PFSK-1 (cell line): ENCODE data around the gene NEB. TPM values are rescaled to one million over a fixed set of nuclear protein-coding genes. Genes with fewer than 3 reads are reported as not detected.

Experiments used
- FOXP2 ChIP-seq: optimal IDR thresholded peaks from 2 replicates; pipeline ENCODE3; 2011; ENCODE audit warnings: borderline replicate concordance, control low read depth, inconsistent platforms; ENCODE audit not compliant: insufficient read depth; ENCODE audit errors: extremely low read length, extremely low read depth
- POLR2AphosphoS5 ChIP-seq: IDR thresholded peaks from 2 replicates; pipeline ENCODE4 v1.6.1; 2012; ENCODE audit warnings: low read depth, mild to moderate bottlenecking, control low read depth, low read length, moderate library complexity
- SIN3A ChIP-seq: IDR thresholded peaks from 2 replicates; pipeline ENCODE4 v1.6.1; 2012; ENCODE audit warnings: mild to moderate bottlenecking, low read length, moderate library complexity, borderline replicate concordance; ENCODE audit not compliant: insufficient read depth
- TAF1 ChIP-seq: IDR thresholded peaks from 2 replicates; pipeline ENCODE4 v1.6.1; 2012; ENCODE audit warnings: low read length, control low read depth, borderline replicate concordance; ENCODE audit not compliant: insufficient read depth
- polyA plus RNA-seq: library from polyadenylated mRNA; unstranded; fragments of >200 nt; gene quantifications from one replicate; pipeline ENCODE4 v1.2.1, GENCODE V29; 2012; ENCODE audit warnings: low read depth, missing spikeins; ENCODE audit not compliant: insufficient read length
- TF ChIP-seq, protein P1 (sequence below), 2 experiments: IDR thresholded peaks; 2 replicates each; pipeline versions ENCODE4 v1.6.1 to v1.8.0; 2011 to 2012; ENCODE audit warnings: low read depth in 2 of 2, low read length in 2 of 2, control low read depth in 1 of 2, inconsistent platforms in 1 of 2, mild to moderate bottlenecking in 1 of 2, moderate library complexity in 1 of 2; ENCODE audit not compliant: insufficient read depth in 1 of 2

Gene NEB
- polyA plus RNA-seq = 0.20 TPM

GRCh38 chr2:151733771-151734672, at the start of gene NEB:
NEB (minus strand) TSS chr2:151734476; CDS start chr2:151733156, 1,320 bp downstream.
- TF ChIP-seq, protein P1, sequence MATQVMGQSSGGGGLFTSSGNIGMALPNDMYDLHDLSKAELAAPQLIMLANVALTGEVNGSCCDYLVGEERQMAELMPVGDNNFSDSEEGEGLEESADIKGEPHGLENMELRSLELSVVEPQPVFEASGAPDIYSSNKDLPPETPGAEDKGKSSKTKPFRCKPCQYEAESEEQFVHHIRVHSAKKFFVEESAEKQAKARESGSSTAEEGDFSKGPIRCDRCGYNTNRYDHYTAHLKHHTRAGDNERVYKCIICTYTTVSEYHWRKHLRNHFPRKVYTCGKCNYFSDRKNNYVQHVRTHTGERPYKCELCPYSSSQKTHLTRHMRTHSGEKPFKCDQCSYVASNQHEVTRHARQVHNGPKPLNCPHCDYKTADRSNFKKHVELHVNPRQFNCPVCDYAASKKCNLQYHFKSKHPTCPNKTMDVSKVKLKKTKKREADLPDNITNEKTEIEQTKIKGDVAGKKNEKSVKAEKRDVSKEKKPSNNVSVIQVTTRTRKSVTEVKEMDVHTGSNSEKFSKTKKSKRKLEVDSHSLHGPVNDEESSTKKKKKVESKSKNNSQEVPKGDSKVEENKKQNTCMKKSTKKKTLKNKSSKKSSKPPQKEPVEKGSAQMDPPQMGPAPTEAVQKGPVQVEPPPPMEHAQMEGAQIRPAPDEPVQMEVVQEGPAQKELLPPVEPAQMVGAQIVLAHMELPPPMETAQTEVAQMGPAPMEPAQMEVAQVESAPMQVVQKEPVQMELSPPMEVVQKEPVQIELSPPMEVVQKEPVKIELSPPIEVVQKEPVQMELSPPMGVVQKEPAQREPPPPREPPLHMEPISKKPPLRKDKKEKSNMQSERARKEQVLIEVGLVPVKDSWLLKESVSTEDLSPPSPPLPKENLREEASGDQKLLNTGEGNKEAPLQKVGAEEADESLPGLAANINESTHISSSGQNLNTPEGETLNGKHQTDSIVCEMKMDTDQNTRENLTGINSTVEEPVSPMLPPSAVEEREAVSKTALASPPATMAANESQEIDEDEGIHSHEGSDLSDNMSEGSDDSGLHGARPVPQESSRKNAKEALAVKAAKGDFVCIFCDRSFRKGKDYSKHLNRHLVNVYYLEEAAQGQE (IDR thresholded peaks at IDR 0.05; ENCODE audit: insufficient read depth in 1 of 2, low read depth in 2 of 2, low read length in 2 of 2) = no peak
- no peak for TF ChIP-seq TAF1
- no peak for TF ChIP-seq SIN3A
- no peak for TF ChIP-seq POLR2AphosphoS5
- TF ChIP-seq FOXP2 = no peak

GRCh38 chr2:151783133-151783520, 48.9 kb upstream of the NEB start:
- TF ChIP-seq, protein P1 (IDR thresholded peaks at IDR 0.05; ENCODE audit: insufficient read depth in 1 of 2, low read depth in 2 of 2, low read length in 2 of 2) = no peak
- TF ChIP-seq FOXP2 = no peak
- TF ChIP-seq TAF1 = no peak
- TF ChIP-seq SIN3A = no peak
- no peak for TF ChIP-seq POLR2AphosphoS5

DNA sequence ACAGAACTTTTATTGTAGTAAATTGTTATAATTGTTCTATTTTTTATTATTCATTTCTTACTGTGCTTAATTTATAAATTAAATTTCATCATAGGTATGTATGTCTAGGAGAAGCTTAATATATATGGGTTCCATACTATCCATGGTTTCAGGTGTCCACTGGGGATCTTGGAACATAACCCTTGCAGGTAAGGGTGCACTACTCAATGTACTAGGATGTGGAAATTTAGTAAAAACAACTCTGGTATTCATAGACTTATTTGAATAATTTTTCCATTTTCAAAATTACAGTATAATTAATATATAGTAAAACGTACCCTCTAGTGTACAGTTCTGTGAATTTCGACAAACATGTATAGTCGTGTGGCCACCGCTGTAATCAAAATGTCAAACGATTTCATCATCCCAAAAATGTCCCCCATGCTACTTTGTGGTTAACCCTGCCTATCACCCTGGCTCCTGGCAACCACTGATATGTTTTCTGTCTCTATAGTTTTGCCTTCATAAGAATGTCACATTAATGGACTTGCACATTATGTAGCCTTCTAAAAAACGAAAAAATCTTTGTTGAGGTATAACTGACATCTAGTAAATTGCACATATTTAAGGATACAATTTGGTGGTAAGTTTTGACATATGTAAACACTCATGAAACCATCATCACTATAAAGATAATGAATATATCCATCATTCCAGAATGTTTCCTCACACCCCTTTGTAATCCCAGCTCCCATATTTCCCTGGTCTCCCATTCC, 48.3 kb upstream of the NEB start:
- TF ChIP-seq, protein P1 (IDR thresholded peaks at IDR 0.05; ENCODE audit: insufficient read depth in 1 of 2, low read depth in 2 of 2, low read length in 2 of 2) = no peak
- TF ChIP-seq SIN3A (no peak), POLR2AphosphoS5 (no peak), TAF1 (no peak), FOXP2 (no peak)

GRCh38 chr2:151781642-151782041, 47.4 kb upstream of the NEB start:
- TF ChIP-seq SIN3A = no peak
- no peak for TF ChIP-seq FOXP2
- TF ChIP-seq POLR2AphosphoS5 = no peak
- TF ChIP-seq, protein P1 (IDR thresholded peaks at IDR 0.05; ENCODE audit: insufficient read depth in 1 of 2, low read depth in 2 of 2, low read length in 2 of 2) = no peak
- TF ChIP-seq TAF1 = no peak
